ENCODE measurements around the gene CMC2.

CMC2 gene

DNA sequence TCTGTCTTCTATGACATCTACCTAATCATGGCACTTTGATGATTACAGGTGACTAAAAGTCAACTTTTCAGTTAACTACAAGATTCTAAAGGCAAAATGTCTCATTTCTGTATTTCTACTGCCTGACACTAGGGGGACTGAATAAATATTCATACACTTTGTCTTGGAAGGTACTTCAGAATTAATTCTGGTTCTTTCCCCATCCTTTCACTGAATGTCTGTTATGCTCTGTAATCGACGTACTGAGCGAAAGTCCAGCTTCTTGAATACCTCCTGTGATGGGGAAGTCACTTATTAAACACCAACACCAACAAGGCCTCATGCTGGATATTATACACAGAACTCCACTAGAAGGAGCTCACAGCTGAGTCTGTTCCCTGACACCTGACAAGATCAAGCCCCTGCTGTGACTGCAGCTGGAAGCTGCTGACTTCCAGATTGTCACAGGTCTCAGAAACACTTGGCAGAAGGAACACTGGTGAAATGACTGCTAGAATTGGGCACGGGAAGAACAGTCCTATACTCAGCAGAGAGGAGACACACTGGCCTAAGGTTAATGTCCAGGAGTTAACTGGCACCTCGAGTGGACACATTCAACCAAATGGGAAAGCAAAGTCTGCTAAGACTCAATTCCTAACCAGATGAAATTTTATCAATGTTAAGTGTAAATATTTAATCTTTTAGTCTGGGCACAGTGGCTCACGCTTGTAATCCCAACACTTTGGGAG is 31.9 kb downstream of the CMC2 start:
- no peak for DNase-seq (ENCODE audit: low read depth, low spot score)

DNA sequence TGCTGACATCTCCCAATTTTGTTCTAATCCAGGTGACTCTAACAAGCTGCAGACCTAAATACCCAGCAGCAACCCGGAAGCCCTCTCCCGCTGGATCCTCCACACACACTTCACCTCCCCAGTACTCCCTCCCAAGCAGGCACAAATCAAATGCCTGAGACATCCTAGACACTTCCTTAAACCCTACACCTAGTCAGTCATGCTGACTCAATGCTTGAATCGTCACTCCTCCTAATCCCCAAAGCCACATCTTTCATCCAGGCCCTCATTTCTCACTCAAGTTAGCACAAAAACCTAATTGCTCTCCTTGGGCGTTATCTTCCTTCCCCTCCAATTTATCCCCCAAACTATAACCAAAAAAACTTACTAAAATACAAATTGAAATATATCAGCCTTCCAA is 32.7 kb downstream of the CMC2 start:
- DNase-seq (ENCODE audit: low read depth, low spot score), result no peak

DNA sequence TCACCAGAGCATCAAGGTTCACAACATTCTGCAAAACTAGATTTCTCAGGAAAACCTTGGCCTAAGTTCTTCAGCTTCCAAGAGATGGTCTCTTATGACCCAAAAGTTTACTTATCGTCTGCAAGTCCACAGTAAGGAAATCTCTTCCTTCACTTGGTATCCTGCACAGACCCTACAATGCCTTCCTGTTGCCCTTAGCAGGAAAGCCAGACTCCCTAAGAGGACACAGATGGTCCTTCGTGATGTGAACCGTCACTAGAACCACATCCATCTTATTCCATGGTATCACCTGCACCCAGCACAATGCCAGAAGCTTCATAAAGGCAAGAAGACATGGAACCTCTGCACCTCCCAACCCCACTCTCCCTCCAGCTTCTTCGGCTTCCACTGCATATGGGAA is 34.1 kb downstream of the CMC2 start:
- no peak for DNase-seq (ENCODE audit: low read depth, low spot score)

DNA sequence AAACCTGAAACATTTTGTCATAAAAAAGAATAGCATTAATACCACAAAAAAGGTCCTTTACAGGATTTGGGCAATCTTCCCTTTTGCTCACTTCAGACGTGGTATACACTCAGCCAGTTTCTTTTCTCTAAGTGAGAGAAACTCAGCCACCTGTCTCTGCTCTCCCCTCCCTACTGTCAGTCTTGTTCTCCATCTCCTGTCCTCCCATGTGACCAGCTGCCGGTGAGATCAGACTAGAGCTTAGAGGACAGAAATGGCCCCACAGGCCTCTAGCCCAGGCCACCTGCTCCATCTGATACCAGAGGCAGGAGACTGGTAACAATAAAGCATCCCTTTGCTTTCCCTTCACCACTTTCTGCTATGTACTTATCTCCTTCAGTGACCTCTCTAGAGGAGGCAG is 34.9 kb downstream of the CMC2 start:
- DNase-seq (ENCODE audit: low read depth, low spot score), result no peak

DNA sequence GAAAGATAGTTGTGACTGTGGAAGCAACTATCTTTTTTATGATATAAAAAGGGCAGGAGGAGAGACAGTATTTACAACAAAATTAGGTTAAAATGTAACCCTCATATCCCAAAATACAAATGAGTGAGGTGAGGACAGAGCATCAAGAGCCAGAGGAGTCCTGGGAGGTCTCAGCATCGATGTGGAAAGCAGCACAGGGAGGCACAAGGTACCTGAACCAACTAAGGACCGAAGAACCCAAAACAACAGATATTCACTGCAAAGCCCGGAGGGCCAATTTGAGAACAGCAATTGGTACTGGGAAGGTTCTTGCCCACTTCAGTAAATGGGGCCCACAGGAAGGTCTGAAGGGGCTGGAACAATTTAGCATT is 37.6 kb downstream of the CMC2 start:
- DNase-seq (ENCODE audit: low read depth, low spot score), result no peak

- DNase-seq (ENCODE audit: low read depth, low spot score), result no peak
These were observed 38.1 kb downstream of the CMC2 start for GRCh38 chr16:80968386-80969113.

DNA sequence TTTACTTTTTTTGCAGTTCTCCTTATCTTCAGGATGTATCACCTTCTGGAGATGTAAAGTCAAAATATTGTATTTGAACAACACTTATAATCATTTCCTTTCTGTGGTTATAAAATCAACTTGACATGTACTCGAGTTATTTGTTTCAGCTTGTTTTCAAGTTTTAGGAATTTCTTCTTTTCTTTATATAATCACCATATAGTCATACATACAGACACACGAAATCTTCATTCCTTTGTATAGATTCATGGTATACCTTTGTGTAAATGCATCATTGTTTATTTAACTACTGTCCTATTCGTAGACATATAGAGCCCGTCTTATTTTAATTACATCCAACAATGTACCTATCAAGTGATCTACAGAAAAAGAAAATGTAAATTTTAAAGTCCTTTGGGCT is 40.1 kb downstream of the CMC2 start:
- no peak for DNase-seq (ENCODE audit: low read depth, low spot score)

DNA sequence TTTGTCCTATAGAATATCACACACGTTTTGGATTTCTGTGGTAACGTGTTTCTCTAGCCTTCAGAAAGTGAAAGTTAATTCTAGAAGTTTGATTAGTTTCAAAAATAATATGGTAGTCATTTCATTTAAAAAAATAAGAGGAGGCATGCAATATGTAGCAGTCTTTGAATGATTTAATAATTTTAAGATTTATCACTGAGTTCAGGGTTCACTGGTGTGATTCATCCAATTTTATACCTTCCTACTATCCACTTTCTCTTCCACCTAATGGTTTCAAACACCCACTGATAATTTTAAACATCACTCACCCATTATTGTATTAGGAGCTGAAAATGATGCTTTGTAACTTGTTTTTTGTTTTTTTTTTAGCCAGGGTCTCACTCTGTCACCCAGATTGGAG is 42.3 kb downstream of the CMC2 start:
- no peak for DNase-seq (ENCODE audit: low read depth, low spot score)

GRCh38 chr16:80962879-80963278 is 43.8 kb downstream of the CMC2 start:
- DNase-seq (ENCODE audit: low read depth, low spot score), result no peak

GRCh38 chr16:80958284-80958683 is 48.4 kb downstream of the CMC2 start:
- no peak for DNase-seq (ENCODE audit: low read depth, low spot score)

DNA sequence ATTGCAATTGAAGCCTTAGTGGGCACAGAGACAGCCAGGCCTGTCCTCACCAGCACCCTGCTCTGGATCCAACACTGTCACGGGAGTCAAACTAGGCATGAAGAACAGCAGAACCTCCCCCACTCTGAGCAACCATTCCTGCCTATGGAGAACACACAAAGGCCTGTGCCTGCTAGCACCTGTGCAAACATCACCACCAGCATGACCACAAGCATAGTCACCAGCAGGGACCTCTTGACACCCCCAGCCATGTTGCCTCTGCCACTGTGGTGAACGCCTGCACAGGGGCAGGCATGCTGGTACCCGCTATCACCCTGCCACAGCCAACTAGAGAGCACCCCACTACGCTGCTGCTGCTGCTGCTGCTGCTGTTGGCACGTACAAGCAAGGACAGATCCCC is 51.7 kb downstream of the CMC2 start:
- DNase-seq (ENCODE audit: low read depth, low spot score), result no peak

GRCh38 chr16:80948886-80949493 is 57.7 kb downstream of the CMC2 start:
- no peak for DNase-seq (ENCODE audit: low read depth, low spot score)

DNA sequence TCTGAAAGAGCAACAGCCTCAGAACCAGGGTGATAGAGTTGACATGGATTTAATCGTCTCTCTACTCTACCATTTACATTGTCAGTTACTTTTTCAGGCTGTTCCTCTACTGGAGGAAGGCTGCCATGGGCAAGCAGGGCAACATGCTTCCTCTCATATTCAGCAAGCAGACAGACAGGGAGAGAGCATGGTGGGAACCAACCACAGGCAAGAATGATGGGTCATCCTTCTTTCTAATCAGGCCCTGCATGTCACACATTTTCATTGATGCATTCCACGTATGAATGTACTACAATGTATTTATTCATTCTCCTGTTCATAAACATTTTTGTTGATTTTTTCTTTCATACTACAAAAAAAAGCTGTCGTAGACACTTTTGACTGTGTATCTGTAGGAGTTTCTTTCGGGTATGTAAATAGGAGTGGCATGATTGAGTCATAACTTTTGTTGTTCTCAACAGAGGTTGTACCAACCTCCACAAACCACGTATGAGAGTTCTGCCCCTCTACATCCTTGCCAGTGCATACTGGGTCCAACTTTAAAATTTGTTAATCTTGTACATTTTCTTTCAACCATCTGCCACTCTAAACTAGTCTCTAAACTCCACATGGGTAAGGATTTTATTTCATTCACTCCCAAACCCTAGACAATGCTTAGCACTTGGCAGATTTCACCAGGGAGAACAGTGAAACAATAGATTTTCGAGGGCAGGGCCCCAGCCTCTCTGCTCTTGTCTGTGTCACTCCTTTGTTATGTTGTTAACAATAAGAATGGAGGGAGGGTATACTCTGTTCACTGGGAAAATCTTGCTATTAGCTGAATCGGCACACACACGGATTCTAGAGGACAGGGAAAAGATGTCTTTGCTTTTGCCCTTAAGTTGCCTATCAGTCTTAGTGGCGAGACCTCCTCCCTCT is 58.7 kb downstream of the CMC2 start:
- no peak for DNase-seq (ENCODE audit: low read depth, low spot score)

- DNase-seq (ENCODE audit: low read depth, low spot score), result no peak
These were observed 59.4 kb downstream of the CMC2 start for GRCh38 chr16:80947239-80947638.

- no peak for DNase-seq (ENCODE audit: low read depth, low spot score)
These were observed 60.2 kb downstream of the CMC2 start for GRCh38 chr16:80946481-80946880.

DNA sequence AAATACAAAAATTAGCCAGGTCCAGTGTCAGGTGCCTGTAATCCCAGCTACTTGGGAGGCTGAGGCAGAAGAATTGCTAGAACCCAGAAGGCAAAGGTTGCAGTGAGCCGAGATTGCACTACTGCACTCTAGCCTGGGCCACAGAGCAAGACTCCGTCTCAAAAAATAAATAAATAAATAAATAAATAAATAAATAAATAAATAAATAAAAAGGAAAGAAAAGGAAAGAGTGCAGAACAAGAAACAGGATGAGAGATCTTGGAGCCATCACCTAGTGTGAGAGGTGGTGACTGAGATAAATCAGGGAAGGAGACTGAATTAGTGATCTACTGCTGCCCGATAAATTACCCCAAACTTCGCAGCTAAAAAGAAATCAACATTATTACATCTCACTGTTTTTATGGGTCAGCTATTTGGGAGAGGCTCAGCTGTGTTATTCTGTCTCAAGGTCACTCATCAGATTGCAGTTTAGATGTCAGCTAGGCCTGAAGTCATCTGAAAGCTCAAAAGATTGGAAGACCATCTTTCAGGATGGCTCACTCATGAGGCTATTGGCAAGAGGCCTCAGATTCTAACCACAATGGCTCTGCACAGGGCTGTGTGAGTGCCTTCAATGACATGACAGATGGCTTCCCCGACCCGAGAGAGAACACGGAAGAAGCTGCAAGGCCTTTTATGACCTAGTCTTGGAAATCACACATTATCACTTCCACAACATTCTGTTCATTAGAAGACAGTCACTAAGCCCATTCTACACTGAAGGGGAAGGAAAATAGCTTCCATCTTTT is 66.4 kb downstream of the CMC2 start:
- no peak for DNase-seq (ENCODE audit: low read depth, low spot score)

GRCh38 chr16:80938879-80939260 is 67.8 kb downstream of the CMC2 start:
- DNase-seq (ENCODE audit: low read depth, low spot score), result no peak

- DNase-seq (ENCODE audit: low read depth, low spot score), result peak; percentile 67
These were observed 68.4 kb downstream of the CMC2 start for GRCh38 chr16:80938004-80938878.

- DNase-seq (ENCODE audit: low read depth, low spot score), result no peak
These were observed 70.3 kb downstream of the CMC2 start for GRCh38 chr16:80936410-80936809.

- DNase-seq (ENCODE audit: low read depth, low spot score), result no peak
These were observed 71.0 kb downstream of the CMC2 start for GRCh38 chr16:80935691-80936090.

Data from smooth muscle cell of the brain vasculature (primary cell).